Kidney capillary endothelial cell (primary cell): ENCODE measurements around the gene SEC14L6.
"Not testable (repeated sequence)": the region's sequence is repeated elsewhere in the genome, so short reads cannot be mapped to it uniquely, and the experiment has no call there.

Source experiments
- DNase-seq: peaks from one replicate; pipeline ENCODE4 v3.0.0-alpha.2; 2018; ENCODE audit warnings: low spot score

The SEC14L6 gene

DNA sequence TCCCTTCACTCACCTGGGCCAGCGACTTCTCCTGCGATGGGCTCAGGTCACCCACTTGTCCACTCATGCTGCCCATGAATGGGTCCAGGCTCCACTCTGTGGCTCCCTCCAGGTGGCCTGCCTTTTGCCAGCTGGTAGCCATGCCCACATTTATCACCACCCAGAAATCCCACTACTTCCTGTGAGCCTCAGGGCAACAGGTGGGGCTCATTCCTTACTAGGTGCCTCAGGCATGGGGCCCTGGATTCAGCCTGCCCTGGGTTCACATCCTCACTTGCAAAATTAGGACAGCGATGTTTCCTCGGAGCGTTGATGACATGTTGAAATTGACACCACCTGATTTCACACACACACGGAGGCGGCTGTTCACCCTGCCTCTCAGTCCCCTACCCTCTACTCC lies at the start of gene SEC14L6:
SEC14L6 (minus strand) TSS at position 126 of the 400 bp plus-strand sequence; CDS start at position 67, 59 bp downstream.
- no peak for DNase-seq

GRCh38 chr22:30596199-30596598 lies 49.7 kb upstream of the SEC14L6 start:
- no peak for DNase-seq

DNA sequence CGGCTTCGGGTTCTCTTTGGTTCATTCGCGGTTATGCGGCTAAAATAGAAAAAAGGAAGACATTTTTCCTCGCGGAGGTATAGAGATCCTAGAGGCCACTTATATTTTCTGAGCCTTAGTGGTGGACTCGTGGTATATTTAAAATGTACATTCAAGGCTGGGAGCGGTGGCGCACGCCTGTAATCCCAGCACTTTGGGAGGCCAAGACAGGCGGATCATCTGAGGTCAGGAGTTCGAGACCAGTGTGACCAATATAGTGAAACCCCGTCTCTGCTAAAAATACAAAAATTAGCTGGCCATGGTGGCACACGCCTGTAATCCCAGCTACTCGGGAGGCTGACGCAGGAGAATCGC lies 45.8 kb upstream of the SEC14L6 start:
- not testable (repeated sequence) for DNase-seq

GRCh38 chr22:30591588-30592359 lies 45.2 kb upstream of the SEC14L6 start, which contains the start of gene PES1:
TSS of gene PES1 (minus strand) at chr22:30591910. CDS start at chr22:30591833, 77 bp downstream.
- peak; percentile 97 for DNase-seq

DNA sequence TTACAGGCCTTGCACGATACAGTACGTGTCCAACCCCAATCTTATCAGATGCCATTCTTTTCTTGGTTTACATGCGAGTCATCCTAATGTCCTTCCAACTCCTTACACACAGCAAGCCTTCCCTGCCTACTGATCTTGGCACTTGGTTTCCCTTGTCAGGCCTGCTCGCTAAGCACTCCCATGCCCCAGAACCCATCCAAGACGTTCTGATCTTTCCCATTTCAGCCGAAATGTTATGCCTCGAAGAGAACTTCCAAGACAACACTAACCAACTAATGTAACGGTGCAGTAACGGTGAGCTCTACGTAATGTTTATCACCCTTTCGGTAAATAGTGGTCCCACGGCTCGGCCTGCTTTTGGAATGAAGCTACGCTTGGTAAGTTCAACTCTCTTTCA lies 44.6 kb upstream of the SEC14L6 start:
- DNase-seq = peak; percentile 38

DNA sequence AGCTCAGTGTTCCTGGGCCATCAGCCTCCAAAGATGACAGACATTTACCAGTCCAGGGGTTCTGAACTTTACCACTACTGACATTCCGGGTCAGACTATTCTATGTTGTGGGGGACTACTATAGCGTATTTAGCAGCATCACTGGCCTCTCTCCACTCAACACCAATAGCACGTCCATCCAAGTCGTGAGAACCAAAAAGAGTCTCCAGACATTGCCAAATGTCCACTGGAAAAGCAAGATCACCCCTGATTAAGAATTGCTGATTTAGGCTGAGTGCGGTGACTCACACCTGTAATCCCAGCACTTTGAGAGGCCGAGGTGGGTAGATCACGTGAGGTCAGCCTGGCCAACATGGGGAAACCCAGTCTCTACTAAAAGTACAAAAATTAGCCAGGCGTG lies 39.9 kb upstream of the SEC14L6 start:
- DNase-seq = no peak

GRCh38 chr22:30584441-30584840 lies 37.9 kb upstream of the SEC14L6 start:
- no peak for DNase-seq

DNA sequence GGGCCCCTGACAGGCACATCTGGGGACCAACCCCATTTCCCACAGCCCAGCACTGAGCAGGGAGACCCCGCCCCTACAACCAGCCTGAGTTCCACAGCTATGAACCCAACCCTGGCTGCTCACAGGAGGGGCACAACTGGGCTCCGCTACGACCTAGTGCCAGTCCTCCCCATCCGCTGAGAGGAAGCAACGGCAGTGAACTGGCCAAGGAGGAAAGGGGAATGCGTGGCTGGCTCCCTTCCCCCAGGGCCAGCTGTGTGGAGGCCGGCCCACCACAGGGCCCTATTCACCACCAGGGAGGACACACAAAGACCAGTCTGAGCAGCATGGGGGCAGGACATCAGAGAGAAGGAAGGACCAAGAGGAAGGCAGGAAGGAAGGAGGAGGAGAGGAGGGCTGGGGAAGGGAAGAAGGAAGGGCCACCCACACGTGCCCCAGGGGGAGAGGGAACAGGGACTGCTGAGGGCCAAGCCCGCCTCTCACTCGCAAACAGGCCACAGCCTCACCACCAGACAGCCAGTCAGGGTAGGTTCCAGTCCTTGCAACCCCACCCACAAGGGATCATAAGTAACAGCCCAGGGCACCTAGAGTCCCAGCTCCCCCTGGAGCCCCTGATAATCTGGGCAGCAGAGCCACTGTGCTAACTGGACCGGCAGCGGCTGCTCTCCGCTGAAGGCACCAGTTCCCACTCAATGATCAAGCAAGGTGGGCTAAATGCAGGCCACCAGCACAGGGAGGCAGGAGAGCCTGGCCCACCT lies 36.4 kb upstream of the SEC14L6 start:
- no peak for DNase-seq

DNA sequence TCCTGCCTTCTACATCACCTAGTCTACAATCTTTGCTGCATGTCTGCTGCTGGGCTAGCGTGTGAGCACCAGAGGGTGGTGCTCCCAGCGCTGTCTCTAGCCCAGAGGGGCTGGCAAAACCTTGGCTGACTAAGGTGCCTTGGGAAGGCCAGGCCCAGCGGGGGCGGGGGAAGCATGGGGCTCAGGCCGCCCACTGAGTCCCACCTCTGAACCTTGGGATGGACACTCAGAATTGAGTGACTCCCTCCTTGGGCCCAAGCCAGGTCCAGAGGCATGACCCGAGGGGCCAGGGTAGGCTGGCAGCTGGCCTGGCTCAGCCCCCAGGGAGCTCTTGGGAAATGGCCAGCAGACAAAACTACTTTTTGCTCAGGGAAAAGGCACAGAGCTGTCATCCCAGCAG lies 35.5 kb upstream of the SEC14L6 start:
- no peak for DNase-seq

DNA sequence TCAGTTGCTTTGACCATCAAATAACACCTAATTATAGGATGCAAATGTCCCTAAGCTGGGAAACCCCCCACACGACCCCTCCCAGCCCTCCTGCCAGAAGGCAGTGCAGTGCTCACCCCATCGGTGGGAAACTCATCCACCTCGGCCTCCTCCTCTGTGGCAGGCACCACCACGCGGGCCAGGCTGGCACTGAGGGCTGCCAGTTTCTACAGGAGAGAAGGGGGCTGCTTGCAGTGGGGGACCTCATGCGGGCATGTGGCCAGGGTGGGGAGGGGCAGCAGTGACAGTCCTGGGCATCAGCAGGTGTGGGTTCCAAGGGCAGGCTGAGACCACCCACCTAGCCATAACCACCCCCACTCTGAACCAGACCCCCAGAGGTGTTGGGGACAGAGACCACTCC lies 34.4 kb upstream of the SEC14L6 start:
- no peak for DNase-seq

DNA sequence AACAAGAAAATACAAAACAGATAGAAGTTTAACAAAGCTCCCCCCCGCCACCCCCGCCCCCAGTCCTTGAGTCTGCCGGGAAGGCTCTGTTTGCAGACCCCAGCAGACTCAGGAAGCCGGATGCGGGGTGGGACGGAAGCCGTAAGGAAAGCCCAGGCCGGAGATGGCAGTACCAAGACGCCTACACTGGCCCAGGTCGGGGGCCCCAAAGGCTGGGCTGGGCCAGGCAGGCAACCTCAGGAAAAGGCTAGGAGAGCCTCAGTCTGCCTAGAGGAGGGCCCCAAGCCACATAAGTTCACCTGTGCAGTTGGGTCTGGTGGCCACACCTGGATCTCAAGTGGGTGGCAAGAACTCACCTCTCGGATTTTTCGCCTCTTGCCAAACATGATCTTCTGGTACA lies 31.9 kb upstream of the SEC14L6 start:
- no peak for DNase-seq

- DNase-seq = no peak
Observed at GRCh38 chr22:30575859-30576258, 29.3 kb upstream of the SEC14L6 start.

- DNase-seq = no peak
Observed at GRCh38 chr22:30574997-30575671, 28.6 kb upstream of the SEC14L6 start.

- no peak for DNase-seq
Observed at GRCh38 chr22:30574095-30574981, 27.8 kb upstream of the SEC14L6 start, which contains the start of gene GAL3ST1. TSS of gene GAL3ST1 (minus strand) at chr22:30574665. CDS start at chr22:30557392, 17,273 bp downstream.

GRCh38 chr22:30573594-30574094 lies 27.1 kb upstream of the SEC14L6 start:
- DNase-seq = no peak

DNA sequence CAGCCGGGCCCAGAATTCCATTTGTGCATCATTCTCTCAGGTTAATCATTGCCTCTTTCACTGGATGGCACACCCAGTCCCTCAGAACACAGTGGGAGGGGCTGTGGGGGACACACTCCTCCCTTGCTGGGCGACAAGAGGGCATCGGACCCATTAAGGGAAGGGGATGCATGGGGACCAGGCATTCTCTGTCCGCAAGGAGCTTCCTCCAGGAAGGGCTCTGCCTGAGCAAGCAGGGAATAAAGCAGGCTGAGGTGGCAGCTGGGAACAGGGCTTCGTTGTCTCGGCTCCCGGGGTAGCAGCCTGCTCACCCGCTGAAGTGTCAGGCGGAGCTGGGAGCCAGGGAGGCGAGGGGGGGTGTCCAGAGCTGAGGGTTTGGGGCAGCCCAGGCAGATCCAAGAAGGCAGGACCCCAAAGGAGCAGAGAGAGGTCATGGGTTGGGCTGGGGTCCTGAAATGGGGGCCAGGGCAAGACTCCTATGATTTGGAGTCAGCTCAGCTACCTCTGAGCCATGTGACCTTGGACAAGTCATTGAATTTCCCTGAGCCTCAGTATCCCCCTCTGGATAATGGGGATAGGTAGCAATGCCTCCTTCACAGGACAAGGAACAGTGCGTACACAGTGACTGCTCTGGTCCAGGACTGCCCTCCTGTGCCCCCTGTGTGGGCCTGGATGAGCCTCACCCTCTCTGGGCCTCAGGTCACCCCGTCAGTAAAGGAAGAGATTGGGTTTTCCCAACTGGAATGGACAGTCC lies 26.5 kb upstream of the SEC14L6 start:
- DNase-seq = no peak

- DNase-seq = no peak
Observed at GRCh38 chr22:30572210-30572609, 25.7 kb upstream of the SEC14L6 start.

DNA sequence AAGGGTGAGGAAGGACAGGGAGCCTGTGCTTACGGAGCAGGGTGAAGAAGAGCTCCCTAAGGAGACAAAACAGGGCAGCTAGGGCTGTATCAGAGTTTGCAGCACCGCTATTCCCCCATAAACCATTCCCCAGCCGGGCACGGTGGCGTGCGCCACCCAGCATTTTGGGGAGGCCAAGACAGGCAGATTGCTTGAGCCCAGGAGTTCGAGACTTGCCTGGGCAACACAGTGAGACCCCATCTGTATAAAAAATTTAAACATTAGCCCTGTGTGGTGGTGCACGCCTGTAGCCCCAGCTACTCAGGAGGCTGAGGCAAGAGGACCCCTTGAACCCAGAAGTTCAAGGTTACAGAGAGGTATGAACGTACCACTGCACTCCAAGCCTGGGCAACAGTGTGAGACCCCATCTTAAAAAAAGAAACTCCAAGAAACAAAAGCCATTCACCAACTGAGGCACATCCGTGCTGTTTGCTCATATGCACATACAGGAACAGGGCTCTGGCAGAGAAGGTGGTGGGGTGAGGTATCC lies 23.2 kb upstream of the SEC14L6 start:
- DNase-seq = no peak

GRCh38 chr22:30568137-30568805 lies 21.7 kb upstream of the SEC14L6 start:
- DNase-seq = no peak

DNA sequence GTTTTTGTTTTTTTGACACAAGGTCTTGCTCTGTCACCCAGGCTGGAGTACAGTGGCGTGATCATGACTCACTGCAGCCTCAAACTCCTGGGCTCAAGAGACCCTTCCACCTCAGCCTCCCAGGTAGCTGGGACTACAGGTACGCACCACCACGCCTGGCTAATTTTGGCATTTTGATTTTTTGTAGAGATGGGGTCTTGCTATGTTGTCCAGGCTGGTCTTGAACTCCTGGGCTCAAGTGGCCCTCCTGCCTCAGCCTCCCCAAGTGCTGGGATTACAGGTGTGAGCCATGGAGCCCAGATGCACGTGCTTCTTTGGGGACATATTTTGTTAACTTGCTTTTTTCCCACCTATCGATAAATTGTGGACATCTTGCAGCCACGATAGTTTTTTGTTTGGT lies 20.7 kb upstream of the SEC14L6 start:
- not testable (repeated sequence) for DNase-seq
